DOHH2 (cell line): Measurements from ENCODE around the gene SRF.

Source experiments
- H3F3A ChIP-seq: fragments of 200-600 bp; sonication (generic), shearing (Covaris generic); 2 replicates; pipeline ENCODE4 v1.6.0; 2016; ENCODE audit warnings: antibody characterized with exemption, mild to moderate bottlenecking; ENCODE audit not compliant: control insufficient read depth, insufficient read depth
- H3K27ac ChIP-seq: fragments of 200-600 bp; sonication (generic); 2 replicates; pipeline ENCODE4 v1.5.1; 2014; ENCODE audit warnings: low read depth, mild to moderate bottlenecking, low read length, moderate library complexity
- H3K27me3 ChIP-seq: fragments of 200-600 bp; sonication (generic); 2 replicates; pipeline ENCODE4 v1.6.1; 2014; ENCODE audit warnings: mild to moderate bottlenecking, low read length, mixed read lengths; ENCODE audit not compliant: control insufficient read depth
- H3K36me3 ChIP-seq: fragments of 200-600 bp; sonication (generic); 2 replicates; pipeline ENCODE4 v1.6.1; 2014; ENCODE audit warnings: mild to moderate bottlenecking, low read length, moderate library complexity, mixed read lengths; ENCODE audit not compliant: control insufficient read depth
- H3K4me1 ChIP-seq: fragments of 200-600 bp; sonication (generic); 2 replicates; pipeline ENCODE4 v1.6.1; 2014; ENCODE audit warnings: mild to moderate bottlenecking, low read length, mixed read lengths; ENCODE audit not compliant: control insufficient read depth
- H3K4me2 ChIP-seq: fragments of 200-600 bp; sonication (generic); 2 replicates; pipeline ENCODE4 v1.6.0; 2014; ENCODE audit warnings: mild to moderate bottlenecking, low read length, moderate library complexity
- H3K4me3 ChIP-seq: fragments of 200-600 bp; sonication (generic); 2 replicates; pipeline ENCODE4 v1.5.1; 2014; ENCODE audit warnings: mild to moderate bottlenecking, low read length, mixed read lengths
- H3K79me2 ChIP-seq: fragments of 200-600 bp; sonication (generic); 2 replicates; pipeline ENCODE4 v1.6.1; 2014; ENCODE audit warnings: mild to moderate bottlenecking, low read length, mixed read lengths; ENCODE audit not compliant: control insufficient read depth
- H3K9me2 ChIP-seq: fragments of 200-600 bp; sonication (generic); replicated peaks from 2 replicates; pipeline ENCODE4 v1.6.1; 2014; ENCODE audit warnings: mild to moderate bottlenecking, low read length, mixed read lengths; ENCODE audit not compliant: control insufficient read depth
- H3K9me3 ChIP-seq: fragments of 200-600 bp; sonication (generic); 2 replicates; pipeline ENCODE4 v1.6.1; 2014; ENCODE audit warnings: antibody characterized with exemption, low read length, mixed read lengths; ENCODE audit not compliant: control insufficient read depth, insufficient read depth
- H4K20me1 ChIP-seq: fragments of 200-600 bp; sonication (generic); 2 replicates; pipeline ENCODE4 v1.6.0; 2014; ENCODE audit warnings: low read depth, mild to moderate bottlenecking, antibody characterized with exemption, low read length, moderate library complexity; ENCODE audit not compliant: control insufficient read depth, insufficient read depth
- CTCF ChIP-seq: fragments of 200-600 bp; sonication (generic); IDR thresholded peaks from one replicate; pipeline ENCODE4 v1.5.1; 2014; ENCODE audit warnings: antibody characterized with exemption, mild to moderate bottlenecking, low read depth, low read length; ENCODE audit not compliant: poor library complexity, severe bottlenecking
- EZH2phosphoT487 ChIP-seq: fragments of 200-600 bp; sonication (generic); IDR thresholded peaks from 2 replicates; pipeline ENCODE4 v1.6.1; 2017; ENCODE audit warnings: borderline replicate concordance, mild to moderate bottlenecking, antibody characterized with exemption, low read length, moderate library complexity, mixed read lengths

SRF gene

GRCh38 chr6:43147691-43148477 lies 23.2 kb upstream of the SRF start:
- TF ChIP-seq CTCF (no peak), EZH2phosphoT487 (no peak)
- Histone ChIP-seq H3K4me2 (no peak overlapping the region), H3K9me3 (no peaks in the 10 kb centered on the region), H3F3A (no peaks in the 10 kb centered on the region), H3K4me1 (peaks cover 9% of the 10 kb centered on the region), H3K9me2 (no peaks in the 10 kb centered on the region), H3K4me3 (no peak overlapping the region), H3K79me2 (no peaks in the 10 kb centered on the region), H3K36me3 (no peaks in the 10 kb centered on the region), H3K27ac (no peak overlapping the region), H4K20me1 (no peaks in the 10 kb centered on the region), H3K27me3 (peaks cover 9% of the 10 kb centered on the region; the same call in 1 of the 2 replicates)

- H3K36me3 ChIP-seq = no peaks in the 10 kb centered on the region
- H3K4me2 ChIP-seq = no peak overlapping the region
- H3K79me2 ChIP-seq = no peaks in the 10 kb centered on the region
- TF ChIP-seq CTCF (no peak), EZH2phosphoT487 (no peak)
- H3K9me3 ChIP-seq = no peaks in the 10 kb centered on the region
- H3K27ac ChIP-seq = no peak overlapping the region
- no peaks in the 10 kb centered on the region for H3F3A ChIP-seq
- H3K9me2 ChIP-seq = no peaks in the 10 kb centered on the region
- H3K4me1 ChIP-seq = no peaks in the 10 kb centered on the region
- no peak overlapping the region for H3K4me3 ChIP-seq
- H4K20me1 ChIP-seq = no peaks in the 10 kb centered on the region
- peaks cover 9% of the 10 kb centered on the region; the same call in 1 of the 2 replicates for H3K27me3 ChIP-seq
Measured at GRCh38 chr6:43149265-43149664, 21.8 kb upstream of the SRF start.

DNA sequence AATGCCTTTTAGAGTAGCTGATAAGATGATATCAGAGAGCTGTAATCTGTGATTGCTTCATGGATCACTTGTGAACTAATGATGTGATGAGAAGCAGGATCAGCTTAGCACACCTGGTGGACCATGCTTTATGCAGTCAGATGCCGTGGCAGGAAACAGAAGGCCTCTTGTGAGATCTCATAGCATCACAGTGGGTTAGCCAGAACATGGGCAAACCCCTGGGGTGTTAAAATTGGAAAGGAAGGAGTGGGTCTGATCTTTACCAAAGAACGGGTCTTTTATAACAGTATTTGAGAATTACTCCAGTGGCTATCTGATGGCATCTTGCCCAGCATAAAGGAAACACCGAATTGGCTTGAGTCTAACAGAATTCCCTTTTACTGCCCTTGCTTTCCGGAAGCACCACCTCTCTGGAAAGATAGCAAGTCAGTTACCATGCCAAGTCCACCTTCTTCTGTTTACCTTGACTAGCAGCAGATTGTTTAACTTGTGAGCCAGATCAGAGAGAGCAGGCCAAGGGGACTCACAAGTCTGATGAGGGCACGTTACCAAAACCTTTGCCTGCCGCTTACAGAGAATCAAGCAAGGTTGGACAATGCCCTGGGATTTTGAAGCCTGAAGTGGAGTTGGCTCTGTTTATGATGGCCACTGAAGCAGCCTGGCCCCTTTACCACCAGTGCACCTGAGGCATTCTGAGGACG lies 20.9 kb upstream of the SRF start:
- no peaks in the 10 kb centered on the region for H3K4me1 ChIP-seq
- H3K27ac ChIP-seq = no peak overlapping the region
- no peak overlapping the region for H3K4me3 ChIP-seq
- H3K4me2 ChIP-seq = no peak overlapping the region
- TF ChIP-seq CTCF (no peak), EZH2phosphoT487 (no peak)
- no peaks in the 10 kb centered on the region for H3K36me3 ChIP-seq
- no peaks in the 10 kb centered on the region for H3F3A ChIP-seq
- no peaks in the 10 kb centered on the region for H3K9me3 ChIP-seq
- peaks cover 9% of the 10 kb centered on the region; the same call in 1 of the 2 replicates for H3K27me3 ChIP-seq
- no peaks in the 10 kb centered on the region for H3K9me2 ChIP-seq
- no peaks in the 10 kb centered on the region for H3K79me2 ChIP-seq
- H4K20me1 ChIP-seq = no peaks in the 10 kb centered on the region
